NCI-H345 treated with DMSO at 0.1 percent for 48 hours (cell line): ENCODE measurements around the gene GOSR1.
"Not testable (repeated sequence)": the region's sequence is repeated elsewhere in the genome, so short reads cannot be mapped to it uniquely, and the experiment has no call there.

Experiments used
- DNase-seq: peaks from one replicate; lab custom pipeline; 2025; ENCODE audit not compliant: unreplicated experiment; lab: John Stamatoyannopoulos, UW

GOSR1 gene

DNA sequence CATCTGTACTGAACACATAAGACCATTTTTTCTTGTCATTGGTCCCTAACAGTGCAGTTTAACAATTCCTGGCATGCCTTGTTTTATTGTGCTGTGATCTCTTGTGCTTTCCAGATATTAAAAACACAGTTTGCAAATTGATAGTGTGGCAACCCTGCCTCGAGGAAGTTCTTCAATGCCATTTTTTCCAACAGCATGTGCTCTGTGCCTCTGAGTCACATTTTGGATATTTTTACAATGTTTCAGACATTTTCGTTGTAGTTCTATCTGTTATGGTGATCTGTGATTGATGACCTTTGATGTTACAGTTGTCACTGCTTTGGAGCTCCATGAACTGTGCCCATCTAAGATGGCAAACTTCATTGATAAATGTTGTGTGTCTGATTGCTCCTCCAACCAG is 66.2 kb downstream of the GOSR1 start:
- DNase-seq, result no peak

DNA sequence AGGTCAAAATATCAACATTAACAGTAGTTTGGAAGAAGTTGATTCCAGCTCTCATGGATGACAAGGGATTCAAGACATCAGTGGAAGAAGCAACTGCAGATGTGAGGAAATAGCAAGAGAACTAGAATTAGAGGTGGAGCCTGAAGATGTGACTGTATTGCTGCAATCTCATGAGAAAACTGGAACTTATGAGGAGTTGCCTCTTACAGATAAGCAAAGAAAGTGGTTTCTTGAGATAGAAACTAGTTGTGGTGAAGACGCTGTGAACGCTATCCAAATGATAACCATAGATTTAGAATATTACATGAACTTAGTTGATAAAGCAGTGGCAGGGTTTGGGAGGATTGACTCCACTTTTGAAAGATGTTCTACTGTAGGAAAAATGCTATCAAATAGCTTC is 67.8 kb downstream of the GOSR1 start:
- no peak for DNase-seq

DNA sequence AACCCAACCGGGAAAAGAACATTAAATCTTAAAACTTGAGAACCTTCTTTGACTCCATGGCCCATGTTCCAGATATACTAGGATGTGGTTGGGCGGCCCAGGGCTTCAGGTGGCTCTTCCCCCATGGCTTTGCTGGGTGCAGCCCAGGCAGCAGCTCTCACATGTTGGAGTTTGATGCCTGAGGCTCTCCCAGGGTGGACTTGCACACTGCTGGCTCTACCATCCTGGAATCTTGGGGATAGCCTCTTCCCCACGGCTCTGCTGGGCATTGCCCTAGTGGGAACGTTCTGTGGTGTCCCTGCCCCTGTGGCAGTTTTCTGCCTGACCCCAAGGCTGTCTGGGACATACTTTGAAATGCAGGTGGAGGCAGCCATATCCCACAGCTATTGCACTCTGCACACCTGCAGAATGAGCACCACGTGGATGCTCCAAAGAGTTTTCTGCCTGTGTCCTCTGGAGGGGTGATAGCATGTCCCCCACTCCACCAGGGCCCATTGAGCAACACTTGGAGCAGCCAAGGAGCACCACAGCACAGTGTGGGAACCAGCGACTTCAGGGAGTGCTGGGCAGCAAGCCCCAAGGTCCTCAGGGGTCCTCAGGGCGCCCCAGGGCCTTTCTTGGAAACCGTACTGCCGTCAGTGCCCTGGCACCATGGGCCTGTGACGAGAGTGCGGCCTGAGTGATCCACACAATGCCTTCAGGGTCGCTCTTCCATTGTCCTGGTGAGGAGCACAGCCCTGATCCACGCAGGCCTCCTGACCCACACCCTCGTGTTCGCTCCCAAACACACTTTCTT is 70.8 kb downstream of the GOSR1 start:
- no peak for DNase-seq

GRCh38 chr17:30549181-30549580 is 72.0 kb downstream of the GOSR1 start:
- DNase-seq, result not testable (repeated sequence)

GRCh38 chr17:30549864-30550511 is 72.8 kb downstream of the GOSR1 start:
- DNase-seq, result no peak

- no peak for DNase-seq
These were observed 73.5 kb downstream of the GOSR1 start for GRCh38 chr17:30550512-30551273.

DNA sequence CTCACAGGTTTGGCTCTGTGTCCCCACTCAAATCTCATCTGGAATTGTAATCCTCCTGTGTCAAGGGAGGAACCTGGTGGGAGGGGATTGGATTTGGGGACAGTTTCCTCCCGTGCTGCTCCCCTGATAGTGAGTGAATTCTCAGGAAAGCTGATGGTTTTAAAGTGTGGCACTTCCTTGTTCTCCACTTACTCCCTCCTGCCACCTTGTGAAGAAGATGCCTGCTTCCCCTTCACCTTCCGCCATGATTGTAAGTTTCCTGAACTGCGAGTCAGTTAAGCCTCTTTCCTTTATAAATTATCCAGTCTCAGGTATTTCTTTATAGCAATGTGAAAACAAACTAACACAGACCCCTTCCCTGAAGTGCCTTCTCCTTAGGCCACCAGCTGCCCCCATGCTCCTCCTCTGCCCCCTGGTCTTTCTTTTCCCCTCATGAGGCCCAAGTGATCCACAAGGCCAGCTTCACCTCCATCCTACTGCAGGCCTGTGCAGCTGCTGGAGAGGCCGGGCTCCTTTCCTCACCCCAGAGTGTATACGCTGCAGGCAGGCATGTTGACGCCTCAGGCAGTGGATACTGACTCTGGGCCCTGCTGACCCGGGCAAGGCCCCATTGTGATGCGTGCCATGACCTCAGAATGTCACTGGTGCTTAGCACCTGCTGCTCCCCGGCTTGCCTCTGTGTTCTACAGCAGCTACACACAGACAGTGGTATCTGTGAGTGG is 74.2 kb downstream of the GOSR1 start:
- DNase-seq, result not testable (repeated sequence)

- no peak for DNase-seq
These were observed 74.8 kb downstream of the GOSR1 start for GRCh38 chr17:30551996-30552339.

GRCh38 chr17:30552994-30553566 is 75.9 kb downstream of the GOSR1 start:
- DNase-seq, result no peak

DNA sequence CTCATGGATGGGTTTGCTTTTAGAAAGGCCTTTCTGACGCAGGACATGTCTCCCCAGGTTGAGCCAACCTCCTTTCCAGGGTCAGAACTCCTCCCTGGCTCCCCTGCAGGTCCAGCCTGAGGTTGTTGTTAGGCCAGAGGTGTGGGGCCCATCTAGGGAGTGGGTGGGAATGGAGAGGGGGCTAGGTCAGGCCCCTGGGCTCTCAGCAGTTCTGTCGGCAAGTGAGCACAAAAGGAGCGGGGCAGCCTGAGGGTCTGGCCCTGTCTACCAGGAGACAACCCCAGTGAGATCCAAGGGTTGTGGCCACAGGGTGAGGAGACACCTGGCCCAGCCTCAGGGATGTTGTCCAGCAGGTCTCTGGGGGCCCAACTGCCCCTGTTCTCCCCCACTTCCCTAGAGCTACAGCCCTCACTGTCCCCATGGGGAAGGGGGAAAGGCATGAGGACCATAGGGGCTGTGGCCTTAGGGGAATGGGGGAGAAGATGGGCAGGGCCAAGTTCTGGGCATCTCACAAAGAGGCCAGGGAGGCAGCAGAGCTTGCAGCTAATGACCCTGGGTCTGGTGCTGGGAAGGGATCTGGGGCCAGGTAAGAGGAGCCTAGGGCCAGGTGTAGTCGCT is 76.7 kb downstream of the GOSR1 start:
- DNase-seq, result not testable (repeated sequence)

GRCh38 chr17:30554839-30555751 is 77.9 kb downstream of the GOSR1 start:
- no peak for DNase-seq

DNA sequence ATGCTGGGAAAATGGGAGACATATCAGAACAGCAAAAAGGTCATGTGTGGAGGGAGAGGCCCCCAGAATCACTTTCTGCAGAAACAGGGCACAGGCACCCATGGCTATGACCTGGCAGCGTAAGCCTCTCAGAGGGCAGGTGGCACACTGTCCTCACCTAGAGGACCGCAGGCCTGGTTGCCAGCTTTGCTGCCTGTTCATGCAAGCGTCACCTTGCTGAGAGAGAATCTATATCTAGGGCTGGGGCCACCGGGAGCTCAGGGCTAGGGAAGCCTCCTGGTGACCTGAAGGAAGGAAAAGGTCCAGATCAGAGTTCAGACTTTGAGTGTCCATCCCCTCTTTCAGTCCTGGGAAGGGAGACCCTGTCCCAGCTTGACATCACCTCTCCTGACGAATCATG is 78.7 kb downstream of the GOSR1 start:
- DNase-seq, result no peak

- no peak for DNase-seq
These were observed 79.4 kb downstream of the GOSR1 start for GRCh38 chr17:30556374-30557332.

GRCh38 chr17:30557916-30558685 is 80.9 kb downstream of the GOSR1 start:
- no peak for DNase-seq

DNA sequence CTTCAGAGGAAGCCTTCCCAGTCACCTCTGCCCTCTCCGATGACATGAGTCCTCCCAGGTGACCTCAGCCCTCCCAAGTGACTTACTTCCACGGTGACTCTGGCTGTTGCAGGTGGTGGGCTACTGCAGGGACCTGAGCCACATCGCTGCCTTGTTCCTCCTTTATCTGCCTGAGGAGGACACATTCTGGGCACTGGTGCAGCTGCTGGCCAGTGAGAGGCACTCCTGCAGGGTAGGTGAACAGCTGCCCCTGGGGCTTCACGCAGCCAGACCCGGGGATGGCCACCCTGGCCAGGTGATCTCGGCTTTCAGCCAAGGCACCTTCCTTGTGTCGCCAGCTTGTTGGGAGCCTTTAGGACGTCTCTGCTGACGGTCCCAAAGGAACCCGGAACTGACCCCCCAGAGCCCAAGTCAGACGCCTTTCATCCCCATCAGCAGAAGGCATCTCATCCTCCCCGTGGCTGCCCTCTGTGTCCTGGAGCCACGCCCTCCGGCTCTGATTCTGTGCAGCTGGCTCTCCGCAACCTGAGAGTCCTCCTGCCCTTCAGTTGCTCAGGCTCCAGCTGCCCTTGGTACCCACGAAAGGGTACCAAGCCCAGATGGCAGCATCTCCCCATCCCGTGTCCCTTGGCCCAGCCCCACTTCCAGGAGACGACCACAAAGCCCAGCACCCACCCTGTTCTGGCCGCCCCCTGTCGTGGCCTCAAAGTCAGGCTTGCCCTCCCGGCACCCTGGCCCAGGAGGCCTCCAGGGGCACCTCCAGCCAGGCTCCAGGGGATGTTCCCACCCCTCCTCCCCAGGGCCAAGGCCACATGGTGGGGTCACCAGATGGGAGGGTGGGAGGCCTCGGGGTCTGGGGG is 81.7 kb downstream of the GOSR1 start:
- no peak for DNase-seq

- no peak for DNase-seq
These were observed 82.4 kb downstream of the GOSR1 start for GRCh38 chr17:30559656-30560055.
